HEK293 (cell line): ENCODE data around the gene MUCL3.

Source experiments
- CTCF ChIA-PET: fragments of 350-600 bp; formaldehyde crosslinking; extraction: SDS; loops from one replicate; lab custom pipeline; 2021; ENCODE audit warnings: antibody characterized with exemption; lab: Yijun Ruan, JAX
- POLR2A ChIA-PET: fragments of 300-600 bp; formaldehyde crosslinking; extraction: SDS; loops from one replicate; lab custom pipeline; 2020; ENCODE audit warnings: antibody characterized with exemption, inconsistent platforms; lab: Yijun Ruan, JAX
- H3K27ac ChIP-seq: fragments of 200-500 bp; sonication (Bioruptor generic); 2 replicates; pipeline ENCODE4 v1.5.1; 2014; ENCODE audit warnings: low read depth, low read length, control low read depth, inconsistent platforms; ENCODE audit errors: extremely low read depth
- H3K36me3 ChIP-seq, 2 experiments: fragments of 200-500 bp in 1 of 2; sonication (Bioruptor generic) in 1 of 2; 1 replicate in 1 of 2; 2 replicates in 1 of 2; pipeline ENCODE4 v1.5.1; 2014 to 2017; ENCODE audit warnings: inconsistent platforms in 2 of 2, low read length in 2 of 2; ENCODE audit not compliant: control insufficient read depth in 2 of 2, insufficient read depth in 1 of 2
- H3K4me1 ChIP-seq: fragments of 200-500 bp; sonication (Bioruptor generic); 2 replicates; pipeline ENCODE4 v1.5.1; 2014; ENCODE audit warnings: mild to moderate bottlenecking, low read length, inconsistent platforms; ENCODE audit not compliant: control insufficient read depth, insufficient read depth
- H3K4me3 ChIP-seq: 2 replicates; pipeline ENCODE4 v1.5.1; 2011; ENCODE audit warnings: low read depth, mild to moderate bottlenecking, control low read depth, low read length, moderate library complexity
- H3K9me3 ChIP-seq: fragments of 200-500 bp; sonication (Bioruptor generic); 2 replicates; pipeline ENCODE4 v1.5.1; 2014; ENCODE audit warnings: low read depth, low read length, inconsistent platforms; ENCODE audit not compliant: control insufficient read depth, insufficient read depth
- BCL11B ChIP-seq: fragments of 450-650 bp; formaldehyde crosslinking; IDR thresholded peaks from 2 replicates; pipeline ENCODE4 v1.5.1; 2016; ENCODE audit warnings: low read depth, missing biosample characterization, missing genetic modification characterization
- HOXD13 ChIP-seq: sonication (generic); formaldehyde crosslinking; IDR thresholded peaks from 2 replicates; pipeline ENCODE4 v1.8.0; 2022; ENCODE audit warnings: missing genetic modification reagents, borderline replicate concordance
- KLF16 ChIP-seq: fragments of 450-650 bp; formaldehyde crosslinking; IDR thresholded peaks from 2 replicates; pipeline ENCODE4 v1.5.1; 2017; ENCODE audit warnings: missing biosample characterization, missing genetic modification characterization
- PRDM1 ChIP-seq: fragments of 450-650 bp; formaldehyde crosslinking; IDR thresholded peaks from 2 replicates; pipeline ENCODE4; 2016; ENCODE audit warnings: missing biosample characterization, missing genetic modification characterization
- YY1 ChIP-seq: fragments of 450-650 bp; formaldehyde crosslinking; IDR thresholded peaks from 2 replicates; pipeline ENCODE4 v1.5.1; 2018; ENCODE audit warnings: missing biosample characterization, missing genetic modification characterization
- ZBTB7A ChIP-seq: fragments of 450-650 bp; formaldehyde crosslinking; IDR thresholded peaks from 2 replicates; pipeline ENCODE4 v1.5.1; 2016; ENCODE audit warnings: low read depth, missing biosample characterization, missing genetic modification characterization
- ZFP69B ChIP-seq: fragments of 450-650 bp; formaldehyde crosslinking; IDR thresholded peaks from 2 replicates; pipeline ENCODE4 v1.5.1; 2016; ENCODE audit warnings: missing biosample characterization, missing genetic modification characterization
- ZNF132 ChIP-seq: fragments of 450-650 bp; formaldehyde crosslinking; IDR thresholded peaks from 2 replicates; pipeline ENCODE4 v1.5.1; 2017; ENCODE audit warnings: missing biosample characterization, missing genetic modification characterization, borderline replicate concordance
- ZNF140 ChIP-seq: fragments of 450-650 bp; formaldehyde crosslinking; IDR thresholded peaks from 2 replicates; pipeline ENCODE4 v1.5.1; 2016; ENCODE audit warnings: missing biosample characterization, missing genetic modification characterization
- ZNF174 ChIP-seq: fragments of 450-650 bp; formaldehyde crosslinking; IDR thresholded peaks from 2 replicates; pipeline ENCODE4 v1.5.0; 2017; ENCODE audit warnings: missing biosample characterization, mild to moderate bottlenecking, missing genetic modification characterization
- ZNF239 ChIP-seq: fragments of 450-650 bp; formaldehyde crosslinking; IDR thresholded peaks from 2 replicates; pipeline ENCODE4 v1.5.1; 2016; ENCODE audit warnings: missing biosample characterization, missing genetic modification characterization
- ZNF266 ChIP-seq: fragments of 450-650 bp; formaldehyde crosslinking; IDR thresholded peaks from 2 replicates; pipeline ENCODE4 v1.5.1; 2016; ENCODE audit warnings: missing biosample characterization, missing genetic modification characterization, low read depth
- ZNF311 ChIP-seq: fragments of 450-650 bp; formaldehyde crosslinking; IDR thresholded peaks from 2 replicates; pipeline ENCODE4 v1.5.1; 2017; ENCODE audit warnings: missing biosample characterization, missing genetic modification characterization, borderline replicate concordance
- ZNF473 ChIP-seq: fragments of 450-650 bp; formaldehyde crosslinking; IDR thresholded peaks from 2 replicates; pipeline ENCODE4 v1.5.1; 2017; ENCODE audit warnings: missing biosample characterization, missing genetic modification characterization
- ZNF501 ChIP-seq: fragments of 450-650 bp; formaldehyde crosslinking; IDR thresholded peaks from 2 replicates; pipeline ENCODE4 v1.5.1; 2016; ENCODE audit warnings: missing biosample characterization, missing genetic modification characterization
- ZNF521 ChIP-seq: fragments of 450-650 bp; formaldehyde crosslinking; IDR thresholded peaks from 2 replicates; pipeline ENCODE4 v1.5.1; 2017; ENCODE audit warnings: missing biosample characterization, mild to moderate bottlenecking, missing genetic modification characterization
- ZNF571 ChIP-seq: fragments of 450-650 bp; formaldehyde crosslinking; IDR thresholded peaks from 2 replicates; pipeline ENCODE4 v1.5.0; 2017; ENCODE audit warnings: missing biosample characterization, missing genetic modification characterization
- ZNF621 ChIP-seq: fragments of 450-650 bp; formaldehyde crosslinking; IDR thresholded peaks from 2 replicates; pipeline ENCODE4 v1.5.1; 2017; ENCODE audit warnings: missing biosample characterization, missing genetic modification characterization
- ZNF624 ChIP-seq: fragments of 450-650 bp; formaldehyde crosslinking; IDR thresholded peaks from 2 replicates; pipeline ENCODE4 v1.5.1; 2017; ENCODE audit warnings: missing biosample characterization, missing genetic modification characterization
- ZNF626 ChIP-seq: fragments of 450-650 bp; sonication (Bioruptor Pico); formaldehyde crosslinking; IDR thresholded peaks from 2 replicates; pipeline ENCODE4 v1.5.1; 2018; ENCODE audit warnings: missing biosample characterization, missing genetic modification characterization, inconsistent platforms
- ZNF768 ChIP-seq: fragments of 450-650 bp; formaldehyde crosslinking; IDR thresholded peaks from 2 replicates; pipeline ENCODE4 v1.5.1; 2018; ENCODE audit warnings: missing biosample characterization, mild to moderate bottlenecking, missing genetic modification characterization
- TF ChIP-seq, protein P1 (sequence below): fragments of 450-650 bp; formaldehyde crosslinking; optimal IDR thresholded peaks from 2 replicates; pipeline ENCODE3; 2016; ENCODE audit warnings: missing biosample characterization, mild to moderate bottlenecking, missing genetic modification characterization
- TF ChIP-seq, protein P2 (sequence below): fragments of 450-650 bp; formaldehyde crosslinking; IDR thresholded peaks from 2 replicates; pipeline ENCODE4 v1.5.1; 2017; ENCODE audit warnings: missing biosample characterization, missing genetic modification characterization
- TF ChIP-seq, protein P3 (sequence below): fragments of 450-650 bp; formaldehyde crosslinking; IDR thresholded peaks from 2 replicates; pipeline ENCODE4 v1.5.1; 2016; ENCODE audit warnings: missing biosample characterization, missing genetic modification characterization
- TF ChIP-seq, protein P4 (sequence below): fragments of 450-650 bp; formaldehyde crosslinking; IDR thresholded peaks from 2 replicates; pipeline ENCODE4 v1.5.0; 2017; ENCODE audit warnings: missing biosample characterization, missing genetic modification characterization, borderline replicate concordance
- TF ChIP-seq, protein P5 (sequence below): sonication (generic); formaldehyde crosslinking; IDR thresholded peaks from 2 replicates; pipeline ENCODE4 v1.8.1; 2022; ENCODE audit warnings: mild to moderate bottlenecking, moderate library complexity, missing genetic modification reagents
- TF ChIP-seq, protein P6 (sequence below): fragments of 450-650 bp; formaldehyde crosslinking; IDR thresholded peaks from 2 replicates; pipeline ENCODE4 v1.5.1; 2016; ENCODE audit warnings: missing biosample characterization, missing genetic modification characterization

MUCL3 gene

DNA sequence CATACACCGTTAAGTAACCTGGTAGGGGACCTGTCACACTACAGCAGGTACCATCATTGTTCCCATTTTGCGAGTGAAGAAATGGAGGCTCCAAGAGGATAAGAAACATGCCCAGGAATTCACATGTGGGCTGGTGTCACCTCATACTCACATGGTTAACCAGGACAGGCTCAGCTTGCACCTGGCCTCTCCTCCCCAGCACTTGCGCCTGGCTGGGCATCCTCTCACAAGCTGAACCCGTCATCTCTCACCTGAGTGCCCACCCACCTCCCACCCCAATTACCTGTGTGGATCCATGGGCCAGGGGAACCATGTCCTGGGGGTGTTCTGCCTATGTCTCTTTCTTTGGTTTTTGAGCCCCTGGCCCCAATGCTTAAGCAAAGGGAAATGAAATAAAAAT lies 10.3 kb upstream of the MUCL3 start (continued):
- TF ChIP-seq ZNF174 (tag by site-specific recombination): no peak
- TF ChIP-seq, protein P1, sequence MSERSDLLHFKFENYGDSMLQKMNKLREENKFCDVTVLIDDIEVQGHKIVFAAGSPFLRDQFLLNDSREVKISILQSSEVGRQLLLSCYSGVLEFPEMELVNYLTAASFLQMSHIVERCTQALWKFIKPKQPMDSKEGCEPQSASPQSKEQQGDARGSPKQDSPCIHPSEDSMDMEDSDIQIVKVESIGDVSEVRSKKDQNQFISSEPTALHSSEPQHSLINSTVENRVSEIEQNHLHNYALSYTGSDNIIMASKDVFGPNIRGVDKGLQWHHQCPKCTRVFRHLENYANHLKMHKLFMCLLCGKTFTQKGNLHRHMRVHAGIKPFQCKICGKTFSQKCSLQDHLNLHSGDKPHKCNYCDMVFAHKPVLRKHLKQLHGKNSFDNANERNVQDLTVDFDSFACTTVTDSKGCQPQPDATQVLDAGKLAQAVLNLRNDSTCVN (tag by site-specific recombination): no peak

DNA sequence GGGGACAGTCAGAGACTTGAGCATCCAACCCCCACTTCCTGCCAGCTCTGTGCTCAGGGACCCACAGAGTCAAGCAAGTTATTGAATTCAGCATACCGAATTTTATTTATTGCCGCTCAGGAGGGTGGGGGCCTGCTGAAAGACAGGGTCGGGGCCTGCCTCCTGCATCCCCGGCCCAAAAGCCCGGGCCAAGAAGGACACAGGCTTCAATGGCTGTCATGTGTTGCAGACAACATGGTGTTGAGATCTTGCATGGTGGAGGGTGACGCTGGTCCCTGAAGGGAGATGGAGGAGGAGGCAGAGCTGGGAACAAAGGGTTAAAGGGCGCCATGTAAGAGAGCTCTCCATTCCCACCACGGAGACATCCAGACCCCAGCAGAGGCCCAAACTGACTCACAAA lies 9.5 kb upstream of the MUCL3 start:
- POLR2A ChIA-PET: no interaction called here

DNA sequence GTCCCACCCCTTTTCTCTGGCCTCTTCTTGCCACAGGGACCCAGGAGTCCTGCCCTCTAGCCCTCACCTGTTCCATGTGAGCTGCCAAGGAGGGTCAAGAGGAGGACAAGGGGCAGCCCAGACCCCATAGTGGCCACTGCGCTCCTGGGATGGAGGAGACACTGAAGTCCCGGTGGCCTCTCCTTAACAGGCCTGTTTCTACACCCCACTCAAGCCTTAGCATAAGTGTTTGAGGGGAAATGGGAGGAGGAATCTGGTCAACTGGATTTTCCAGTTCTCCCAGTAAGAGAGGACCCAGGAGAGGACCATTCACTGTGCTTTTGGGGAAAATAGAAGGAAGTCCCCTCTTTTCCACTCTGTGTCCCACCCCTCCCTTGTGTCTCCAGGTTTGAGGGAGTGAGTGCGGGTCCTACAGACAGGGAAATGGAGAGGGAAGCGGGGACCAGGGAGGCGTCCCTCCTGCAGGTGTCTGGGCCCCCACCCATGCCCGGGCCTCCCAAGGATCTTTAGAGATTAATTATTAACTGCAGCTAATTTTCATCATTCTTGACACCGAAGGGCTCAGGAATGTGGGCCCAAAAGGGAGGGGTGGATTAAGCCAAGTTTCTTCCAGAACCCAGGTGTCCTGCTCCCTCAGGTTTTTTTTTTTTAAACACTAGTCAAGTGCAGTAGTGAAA lies 8.7 kb upstream of the MUCL3 start, which contains the start of gene SFTA2:
Gene SFTA2, minus strand, starts transcription at position 202 of the 677 bp plus-strand sequence. Its CDS starts 74 bp downstream, at position 128.
- Histone ChIP-seq H3K9me3 (no peaks in the 10 kb centered on the region), H3K27ac (no peak within 1 kb of the TSS), H3K36me3 (peaks cover 3 to 11% of the 10 kb centered on the region in 2 experiments; a peak in 2 of 3 replicates), H3K4me1 (no peaks in the 10 kb centered on the region), H3K4me3 (no peak within 1 kb of the TSS)
- CTCF ChIA-PET: interaction anchor here (1.2 to 1.3 kb wide), 2 partner anchors 138 to 155 kb away, joined by 6 to 7 read pairs; no protein-coding TSS in a partner anchor
- no peak for TF ChIP-seq ZNF311 (tag by site-specific recombination)
- no peak for TF ChIP-seq BCL11B (tag by site-specific recombination)
- TF ChIP-seq, protein P2, sequence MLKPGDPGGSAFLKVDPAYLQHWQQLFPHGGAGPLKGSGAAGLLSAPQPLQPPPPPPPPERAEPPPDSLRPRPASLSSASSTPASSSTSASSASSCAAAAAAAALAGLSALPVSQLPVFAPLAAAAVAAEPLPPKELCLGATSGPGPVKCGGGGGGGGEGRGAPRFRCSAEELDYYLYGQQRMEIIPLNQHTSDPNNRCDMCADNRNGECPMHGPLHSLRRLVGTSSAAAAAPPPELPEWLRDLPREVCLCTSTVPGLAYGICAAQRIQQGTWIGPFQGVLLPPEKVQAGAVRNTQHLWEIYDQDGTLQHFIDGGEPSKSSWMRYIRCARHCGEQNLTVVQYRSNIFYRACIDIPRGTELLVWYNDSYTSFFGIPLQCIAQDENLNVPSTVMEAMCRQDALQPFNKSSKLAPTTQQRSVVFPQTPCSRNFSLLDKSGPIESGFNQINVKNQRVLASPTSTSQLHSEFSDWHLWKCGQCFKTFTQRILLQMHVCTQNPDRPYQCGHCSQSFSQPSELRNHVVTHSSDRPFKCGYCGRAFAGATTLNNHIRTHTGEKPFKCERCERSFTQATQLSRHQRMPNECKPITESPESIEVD (tag by site-specific recombination): no peak
- no peak for TF ChIP-seq ZNF624 (tag by site-specific recombination)
- TF ChIP-seq, protein P3, sequence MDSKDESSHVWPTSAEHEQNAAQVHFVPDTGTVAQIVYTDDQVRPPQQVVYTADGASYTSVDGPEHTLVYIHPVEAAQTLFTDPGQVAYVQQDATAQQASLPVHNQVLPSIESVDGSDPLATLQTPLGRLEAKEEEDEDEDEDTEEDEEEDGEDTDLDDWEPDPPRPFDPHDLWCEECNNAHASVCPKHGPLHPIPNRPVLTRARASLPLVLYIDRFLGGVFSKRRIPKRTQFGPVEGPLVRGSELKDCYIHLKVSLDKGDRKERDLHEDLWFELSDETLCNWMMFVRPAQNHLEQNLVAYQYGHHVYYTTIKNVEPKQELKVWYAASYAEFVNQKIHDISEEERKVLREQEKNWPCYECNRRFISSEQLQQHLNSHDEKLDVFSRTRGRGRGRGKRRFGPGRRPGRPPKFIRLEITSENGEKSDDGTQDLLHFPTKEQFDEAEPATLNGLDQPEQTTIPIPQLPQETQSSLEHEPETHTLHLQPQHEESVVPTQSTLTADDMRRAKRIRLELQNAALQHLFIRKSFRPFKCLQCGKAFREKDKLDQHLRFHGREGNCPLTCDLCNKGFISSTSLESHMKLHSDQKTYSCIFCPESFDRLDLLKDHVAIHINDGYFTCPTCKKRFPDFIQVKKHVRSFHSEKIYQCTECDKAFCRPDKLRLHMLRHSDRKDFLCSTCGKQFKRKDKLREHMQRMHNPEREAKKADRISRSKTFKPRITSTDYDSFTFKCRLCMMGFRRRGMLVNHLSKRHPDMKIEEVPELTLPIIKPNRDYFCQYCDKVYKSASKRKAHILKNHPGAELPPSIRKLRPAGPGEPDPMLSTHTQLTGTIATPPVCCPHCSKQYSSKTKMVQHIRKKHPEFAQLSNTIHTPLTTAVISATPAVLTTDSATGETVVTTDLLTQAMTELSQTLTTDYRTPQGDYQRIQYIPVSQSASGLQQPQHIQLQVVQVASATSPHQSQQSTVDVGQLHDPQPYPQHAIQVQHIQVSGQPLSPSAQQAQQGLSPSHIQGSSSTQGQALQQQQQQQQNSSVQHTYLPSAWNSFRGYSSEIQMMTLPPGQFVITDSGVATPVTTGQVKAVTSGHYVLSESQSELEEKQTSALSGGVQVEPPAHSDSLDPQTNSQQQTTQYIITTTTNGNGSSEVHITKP (tag by site-specific recombination): no peak
- POLR2A ChIA-PET: no interaction called here

More for the DNA sequence above, 9.5 kb upstream of the MUCL3 start:
- no peak overlapping the region for H3K4me3 ChIP-seq
- TF ChIP-seq, protein P4, sequence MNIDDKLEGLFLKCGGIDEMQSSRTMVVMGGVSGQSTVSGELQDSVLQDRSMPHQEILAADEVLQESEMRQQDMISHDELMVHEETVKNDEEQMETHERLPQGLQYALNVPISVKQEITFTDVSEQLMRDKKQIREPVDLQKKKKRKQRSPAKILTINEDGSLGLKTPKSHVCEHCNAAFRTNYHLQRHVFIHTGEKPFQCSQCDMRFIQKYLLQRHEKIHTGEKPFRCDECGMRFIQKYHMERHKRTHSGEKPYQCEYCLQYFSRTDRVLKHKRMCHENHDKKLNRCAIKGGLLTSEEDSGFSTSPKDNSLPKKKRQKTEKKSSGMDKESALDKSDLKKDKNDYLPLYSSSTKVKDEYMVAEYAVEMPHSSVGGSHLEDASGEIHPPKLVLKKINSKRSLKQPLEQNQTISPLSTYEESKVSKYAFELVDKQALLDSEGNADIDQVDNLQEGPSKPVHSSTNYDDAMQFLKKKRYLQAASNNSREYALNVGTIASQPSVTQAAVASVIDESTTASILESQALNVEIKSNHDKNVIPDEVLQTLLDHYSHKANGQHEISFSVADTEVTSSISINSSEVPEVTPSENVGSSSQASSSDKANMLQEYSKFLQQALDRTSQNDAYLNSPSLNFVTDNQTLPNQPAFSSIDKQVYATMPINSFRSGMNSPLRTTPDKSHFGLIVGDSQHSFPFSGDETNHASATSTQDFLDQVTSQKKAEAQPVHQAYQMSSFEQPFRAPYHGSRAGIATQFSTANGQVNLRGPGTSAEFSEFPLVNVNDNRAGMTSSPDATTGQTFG: no peak
- no peak for TF ChIP-seq ZNF571 (tag by site-specific recombination)
- no peak for TF ChIP-seq ZNF768
- no peak for TF ChIP-seq ZNF140 (tag by site-specific recombination)
- no peak for TF ChIP-seq ZNF473 (tag by site-specific recombination)
- TF ChIP-seq ZNF501 (tag by site-specific recombination): no peak
- TF ChIP-seq ZBTB7A (tag by site-specific recombination): no peak
- no peak for TF ChIP-seq YY1 (tag by site-specific recombination)
- no peak for TF ChIP-seq ZNF521 (tag by site-specific recombination)
- TF ChIP-seq ZNF239 (tag by site-specific recombination): no peak
- no peak for TF ChIP-seq ZNF621 (tag by site-specific recombination)
- TF ChIP-seq, protein P5, sequence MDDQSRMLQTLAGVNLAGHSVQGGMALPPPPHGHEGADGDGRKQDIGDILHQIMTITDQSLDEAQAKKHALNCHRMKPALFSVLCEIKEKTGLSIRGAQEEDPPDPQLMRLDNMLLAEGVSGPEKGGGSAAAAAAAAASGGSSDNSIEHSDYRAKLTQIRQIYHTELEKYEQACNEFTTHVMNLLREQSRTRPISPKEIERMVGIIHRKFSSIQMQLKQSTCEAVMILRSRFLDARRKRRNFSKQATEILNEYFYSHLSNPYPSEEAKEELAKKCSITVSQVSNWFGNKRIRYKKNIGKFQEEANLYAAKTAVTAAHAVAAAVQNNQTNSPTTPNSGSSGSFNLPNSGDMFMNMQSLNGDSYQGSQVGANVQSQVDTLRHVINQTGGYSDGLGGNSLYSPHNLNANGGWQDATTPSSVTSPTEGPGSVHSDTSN (CRISPR knock-in tag): no peak
- TF ChIP-seq PRDM1 (tag by site-specific recombination): no peak
- TF ChIP-seq ZNF626 (tag by site-specific recombination): no peak
- TF ChIP-seq ZNF266 (tag by site-specific recombination): no peak
- no peak for TF ChIP-seq ZNF132 (tag by site-specific recombination)
- TF ChIP-seq KLF16 (tag by site-specific recombination): no peak
- no peak for TF ChIP-seq ZFP69B (tag by site-specific recombination)
- TF ChIP-seq, protein P6, sequence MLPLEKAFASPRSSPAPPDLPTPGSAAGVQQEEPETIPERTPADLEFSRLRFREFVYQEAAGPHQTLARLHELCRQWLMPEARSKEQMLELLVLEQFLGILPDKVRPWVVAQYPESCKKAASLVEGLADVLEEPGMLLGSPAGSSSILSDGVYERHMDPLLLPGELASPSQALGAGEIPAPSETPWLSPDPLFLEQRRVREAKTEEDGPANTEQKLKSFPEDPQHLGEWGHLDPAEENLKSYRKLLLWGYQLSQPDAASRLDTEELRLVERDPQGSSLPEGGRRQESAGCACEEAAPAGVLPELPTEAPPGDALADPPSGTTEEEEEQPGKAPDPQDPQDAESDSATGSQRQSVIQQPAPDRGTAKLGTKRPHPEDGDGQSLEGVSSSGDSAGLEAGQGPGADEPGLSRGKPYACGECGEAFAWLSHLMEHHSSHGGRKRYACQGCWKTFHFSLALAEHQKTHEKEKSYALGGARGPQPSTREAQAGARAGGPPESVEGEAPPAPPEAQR (tag by site-specific recombination): no peak
- no peak for TF ChIP-seq HOXD13 (CRISPR knock-in tag)
- CTCF ChIA-PET: interaction anchor here (0.8 to 1.3 kb wide), 3 partner anchors 24 to 156 kb away, joined by 3 to 7 read pairs (median 6); no protein-coding TSS in a partner anchor
- H3K4me1 ChIP-seq: no peaks in the 10 kb centered on the region
- H3K36me3 ChIP-seq: peaks cover 8 to 19% of the 10 kb centered on the region in 2 experiments; a peak in 2 of 3 replicates
- H3K9me3 ChIP-seq: no peaks in the 10 kb centered on the region
- no peak overlapping the region for H3K27ac ChIP-seq
